Hematopoietic multipotent progenitor cell treated with erythropoietin and hydrocortisone succinate and interleukin-3 and kit ligand, for 4 days (in vitro differentiated cells): ENCODE measurements around the gene GPC4.
"Not testable (repeated sequence)": the region's sequence is repeated elsewhere in the genome, so short reads cannot be mapped to it uniquely, and the experiment has no call there.

Experiments
- DNase-seq: peaks from one replicate; pipeline ENCODE4 v3.0.0-alpha.2; 2015

GPC4 gene

DNA sequence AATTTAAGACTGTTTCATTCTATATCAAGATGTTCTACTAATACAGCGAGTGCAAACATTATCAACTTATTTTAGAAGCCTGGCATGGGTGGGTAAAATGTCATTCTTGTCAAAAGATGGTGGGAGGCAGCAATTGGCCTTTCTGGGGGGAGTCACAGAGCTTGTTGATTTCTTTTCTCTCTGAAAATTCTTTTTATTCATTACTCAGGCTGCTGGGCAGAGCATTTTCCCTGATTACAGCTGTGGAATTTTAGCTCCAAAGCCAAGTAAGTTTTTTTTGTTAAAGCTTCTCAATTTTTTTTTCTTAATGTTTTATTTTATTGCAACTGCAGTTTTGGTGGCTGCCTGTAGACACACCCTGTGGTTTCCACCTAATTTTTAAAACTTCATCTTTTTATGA lies 50.4 kb downstream of the GPC4 start:
- no peak for DNase-seq

DNA sequence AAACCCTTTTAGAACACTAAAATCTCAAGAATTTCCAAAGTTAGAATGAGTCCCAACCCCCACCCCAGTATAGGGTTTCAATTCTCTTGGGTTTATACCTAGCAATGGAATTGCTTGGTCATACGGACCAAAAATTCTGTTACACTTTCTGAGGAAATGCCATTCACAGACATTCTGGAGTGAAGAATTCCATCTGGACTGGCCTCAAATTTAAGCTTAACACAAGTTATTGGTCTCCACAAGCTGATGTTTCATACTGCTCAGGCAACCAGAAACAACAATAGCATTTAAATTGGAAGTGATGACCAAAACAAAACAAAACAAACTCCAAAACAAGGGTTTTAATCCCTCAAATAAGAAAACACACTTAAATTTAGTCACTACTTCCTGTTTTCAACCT lies 51.1 kb downstream of the GPC4 start:
- no peak for DNase-seq

DNA sequence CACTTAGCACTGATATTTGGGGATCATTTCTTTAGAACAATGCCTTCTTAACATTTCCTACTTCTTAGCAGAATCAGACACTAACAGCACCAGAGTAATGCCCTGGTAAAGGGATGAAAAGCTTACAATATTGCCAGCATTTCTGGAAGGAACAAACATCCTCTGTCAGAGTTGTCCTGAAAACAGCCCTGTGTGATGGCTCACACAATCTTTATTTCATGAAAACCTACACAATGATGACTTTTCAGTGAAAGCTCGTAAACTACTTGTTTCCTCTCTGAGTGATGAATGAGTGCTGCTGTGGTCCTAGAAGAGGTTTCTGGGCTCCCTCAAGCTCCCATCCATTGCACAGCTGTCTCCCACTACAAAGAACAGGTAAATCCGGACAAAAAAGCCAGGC lies 52.8 kb downstream of the GPC4 start:
- DNase-seq: no peak

DNA sequence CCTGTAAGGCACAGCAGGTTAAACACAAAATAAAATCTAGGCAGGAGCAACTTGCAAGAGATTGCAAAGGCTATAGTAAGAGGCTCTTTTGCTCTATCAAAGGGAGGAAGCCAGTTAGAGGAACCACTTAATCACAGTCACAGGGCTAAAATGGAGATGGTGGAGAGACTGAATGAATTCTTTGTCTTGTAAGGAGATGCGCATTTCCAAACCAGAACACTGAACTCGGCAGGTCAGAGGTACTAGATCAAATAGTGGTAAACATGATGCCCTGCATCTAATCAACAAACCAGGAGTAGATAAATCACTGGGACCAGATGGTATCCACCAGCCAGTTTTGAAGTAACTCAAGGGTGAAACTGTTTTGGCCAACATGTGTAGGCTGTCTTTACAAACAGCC lies 55.8 kb downstream of the GPC4 start:
- no peak for DNase-seq

DNA sequence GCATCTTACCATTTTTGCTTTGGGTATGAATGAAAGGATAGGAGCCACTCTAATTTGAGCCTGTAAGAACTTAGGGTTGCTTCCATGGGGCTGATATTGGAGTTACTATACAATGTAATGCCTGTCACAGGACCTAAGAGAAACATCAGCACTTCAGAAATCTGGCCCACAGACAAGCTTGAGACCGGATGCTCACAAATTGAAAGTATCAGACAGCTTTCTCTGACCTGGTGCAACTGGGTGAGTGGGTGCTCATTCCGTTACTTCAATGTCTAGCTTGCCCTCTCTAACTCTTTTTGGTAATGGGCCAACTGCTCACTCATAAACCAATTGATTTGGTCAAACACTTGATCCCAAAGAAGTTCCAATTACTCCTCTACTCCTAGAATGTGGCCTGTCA lies 62.1 kb downstream of the GPC4 start:
- DNase-seq: no peak

DNA sequence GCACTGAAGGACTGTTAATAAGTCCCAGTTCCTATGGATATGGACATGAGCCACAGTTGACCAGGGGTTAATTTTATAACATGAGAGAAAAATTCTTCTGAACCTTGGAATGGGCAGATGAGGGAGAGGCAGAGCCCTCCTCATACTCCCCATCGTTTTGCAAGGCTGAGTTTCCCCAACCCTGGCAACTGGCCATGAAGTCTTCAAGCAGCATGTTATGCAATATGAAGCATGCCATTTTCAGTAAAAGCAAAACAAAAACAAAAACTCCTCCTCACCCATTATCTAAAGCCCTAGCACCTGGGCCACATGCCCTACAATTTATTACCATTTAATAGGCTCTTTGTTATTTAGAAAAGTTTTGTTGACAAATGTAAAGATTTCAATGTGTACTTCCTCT lies 64.5 kb downstream of the GPC4 start:
- DNase-seq: peak; percentile 4

DNA sequence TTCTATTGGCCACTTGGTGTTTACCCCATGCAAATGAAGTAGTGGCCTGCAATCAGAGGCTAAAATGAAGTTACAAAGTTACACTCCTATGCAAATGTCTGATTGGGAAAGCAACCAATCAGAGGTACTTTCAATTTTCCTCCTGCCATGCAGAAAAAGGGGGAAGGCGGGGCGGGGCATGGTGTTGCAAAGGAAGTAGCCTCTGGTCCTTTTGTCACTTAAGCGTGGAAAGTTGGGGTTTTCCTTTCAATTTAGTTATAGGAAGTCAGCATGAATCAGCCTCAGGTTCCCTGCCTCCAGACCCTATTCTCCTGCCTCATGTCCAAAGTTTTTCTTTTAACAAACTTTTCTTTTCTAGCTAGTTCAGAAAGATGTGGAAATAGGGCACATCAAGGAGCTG lies 69.3 kb downstream of the GPC4 start:
- DNase-seq: no peak

DNA sequence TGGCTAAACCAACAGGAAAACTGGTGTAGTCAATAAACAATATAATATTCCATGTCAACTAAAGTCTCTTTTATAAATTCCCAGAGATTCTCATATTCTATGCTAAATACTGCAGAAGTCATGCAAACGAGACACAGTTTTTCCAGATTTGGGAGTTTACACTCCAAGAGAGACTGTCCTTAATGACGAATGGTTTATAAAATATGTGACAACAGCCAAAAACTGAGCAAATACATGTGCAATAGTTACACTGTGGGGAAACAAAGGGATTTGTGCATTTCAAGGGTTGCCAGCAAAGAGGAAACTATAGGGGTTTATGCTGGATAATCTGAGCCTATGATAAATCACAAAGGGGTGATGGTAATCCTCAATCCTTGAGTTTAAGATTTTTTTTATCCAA lies 75.7 kb downstream of the GPC4 start:
- DNase-seq: no peak

DNA sequence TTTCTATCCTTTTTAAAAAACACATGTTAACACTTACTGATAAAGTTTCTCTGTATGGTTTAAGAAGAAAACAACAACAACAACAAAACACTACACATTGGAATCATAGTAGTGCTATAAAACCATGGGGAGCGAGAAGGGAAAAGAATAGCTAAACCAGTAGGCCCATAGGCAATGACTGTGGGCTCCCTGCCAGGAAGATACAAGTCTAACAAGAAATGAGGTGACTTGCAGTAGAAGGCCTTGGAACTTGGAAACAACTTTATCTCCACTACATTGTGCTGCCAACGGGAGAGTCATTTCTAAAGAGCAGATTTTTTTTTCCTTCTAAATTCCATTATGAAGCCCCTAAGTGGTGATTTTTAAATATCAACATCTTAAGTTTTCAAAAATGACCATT lies 78.0 kb downstream of the GPC4 start:
- DNase-seq: no peak

DNA sequence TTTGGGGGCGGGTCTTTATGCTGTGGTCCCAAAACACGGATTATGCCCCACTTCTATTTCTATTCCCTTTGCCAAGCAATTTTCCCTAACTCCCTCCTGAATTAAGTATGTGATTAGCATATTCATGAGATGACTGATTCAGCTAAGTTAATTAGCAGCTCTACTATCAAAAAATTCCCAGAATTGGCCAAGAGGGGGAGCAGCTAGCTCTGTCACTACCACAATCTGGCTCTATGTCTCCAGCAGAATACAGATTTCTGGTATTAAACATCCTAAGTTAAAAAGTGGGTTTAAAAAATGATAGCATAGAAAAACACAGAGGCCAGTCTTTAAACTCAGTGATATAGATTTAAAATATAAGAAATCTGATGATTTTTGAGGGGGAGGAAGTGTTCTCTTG lies 80.3 kb downstream of the GPC4 start:
- peak; percentile 54 for DNase-seq

DNA sequence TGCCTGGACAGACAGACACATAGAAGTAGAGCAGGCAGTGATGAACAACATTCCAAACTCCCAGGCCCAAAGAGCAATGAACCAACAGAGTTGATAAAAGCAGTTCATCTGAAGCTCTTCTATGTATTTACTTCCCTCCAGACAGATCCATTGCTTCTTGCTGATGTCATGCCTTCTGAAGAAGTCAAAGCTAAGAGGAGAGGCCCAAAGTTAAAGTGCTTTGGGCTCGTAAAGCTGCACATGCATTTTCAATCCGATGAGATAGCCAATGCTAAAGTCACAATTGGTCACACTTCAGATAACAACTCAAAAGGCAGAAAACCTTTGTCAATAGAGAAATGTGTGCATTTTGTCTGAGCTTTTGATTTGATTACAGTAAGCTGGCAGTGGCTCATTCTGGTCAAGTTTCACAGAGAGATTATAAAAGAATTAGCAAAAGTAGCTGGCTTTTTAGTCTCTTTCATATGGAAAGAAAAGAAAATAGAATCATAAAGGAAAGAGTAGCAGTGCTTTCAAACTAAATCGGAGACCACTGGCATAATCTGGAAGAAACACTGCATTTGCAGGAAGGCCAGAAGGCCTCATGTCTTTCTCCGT lies 82.0 kb downstream of the GPC4 start:
- DNase-seq: no peak

DNA sequence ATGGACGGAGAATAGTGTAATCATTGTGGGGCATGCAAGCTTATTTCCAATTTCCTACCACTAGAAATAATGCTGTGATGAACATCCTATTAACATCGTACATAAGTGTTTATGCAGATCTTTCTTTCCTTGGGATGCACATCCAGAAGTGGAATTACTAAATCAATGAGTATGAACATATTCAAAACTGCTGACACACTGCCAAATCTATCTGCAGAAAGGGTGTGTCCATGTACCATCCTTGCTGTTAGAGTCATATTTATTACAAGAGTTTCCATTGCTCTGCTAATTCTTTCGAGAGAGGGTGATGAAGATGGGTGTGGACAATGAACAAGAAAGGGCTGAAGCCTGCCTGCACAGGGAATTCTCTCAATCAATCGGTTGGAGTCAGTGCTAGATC lies 82.6 kb downstream of the GPC4 start:
- DNase-seq: no peak

DNA sequence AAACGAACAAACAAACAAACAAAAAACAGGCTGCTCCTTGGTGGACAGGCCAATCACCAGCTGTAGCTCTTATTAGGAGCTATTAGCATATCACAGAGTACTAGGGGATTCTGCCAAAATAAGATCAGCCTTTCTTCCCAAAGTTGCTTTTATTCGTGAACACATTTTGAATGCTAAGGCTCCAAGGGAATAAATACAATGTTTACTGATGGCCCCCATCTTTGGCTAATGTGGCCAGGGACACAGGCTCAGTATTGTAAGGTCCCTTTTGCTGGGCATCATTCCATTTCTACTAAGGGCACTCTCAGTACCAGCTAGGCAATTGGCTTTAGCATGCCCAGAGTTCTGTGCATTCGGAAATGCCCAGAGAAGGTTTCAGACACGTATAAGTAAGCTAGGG lies 84.3 kb downstream of the GPC4 start:
- no peak for DNase-seq

DNA sequence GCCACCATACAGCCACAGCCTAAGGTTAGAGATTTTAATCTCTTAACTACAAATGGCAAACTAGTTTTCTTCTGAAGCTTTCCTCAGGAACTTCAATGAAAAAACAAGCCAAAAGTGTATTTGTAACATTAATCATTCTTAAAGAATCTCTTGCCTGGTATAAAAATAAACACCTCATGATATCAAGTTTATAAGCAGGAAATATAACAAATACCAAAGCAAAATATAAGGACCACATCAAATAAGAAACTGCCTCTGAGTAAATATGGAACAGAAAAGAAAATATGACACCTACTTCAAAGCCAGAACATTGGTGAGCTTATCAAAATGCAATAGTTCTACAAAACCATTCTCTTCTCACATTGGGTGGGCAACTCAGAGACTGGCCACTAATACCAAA lies 89.9 kb downstream of the GPC4 start:
- no peak for DNase-seq

DNA sequence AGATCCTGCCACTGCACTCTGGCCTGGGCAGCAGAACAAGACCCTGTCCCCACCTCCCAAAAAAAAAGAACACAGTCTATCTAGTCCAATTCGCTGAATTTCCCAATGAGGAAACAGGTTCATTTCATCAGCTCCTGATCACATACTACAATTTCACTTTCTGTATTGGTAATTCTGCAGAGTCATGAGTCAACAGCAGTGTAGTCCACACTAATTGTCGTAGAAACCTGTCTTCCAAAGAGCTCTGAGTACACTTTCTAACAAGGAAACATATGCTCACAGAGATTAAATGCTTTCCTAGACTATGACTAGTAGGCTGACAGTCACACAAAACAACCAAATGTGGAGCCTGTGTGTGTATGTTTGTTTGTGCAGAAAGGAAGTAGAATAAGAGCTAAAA lies 91.9 kb downstream of the GPC4 start:
- peak; percentile 30 for DNase-seq

DNA sequence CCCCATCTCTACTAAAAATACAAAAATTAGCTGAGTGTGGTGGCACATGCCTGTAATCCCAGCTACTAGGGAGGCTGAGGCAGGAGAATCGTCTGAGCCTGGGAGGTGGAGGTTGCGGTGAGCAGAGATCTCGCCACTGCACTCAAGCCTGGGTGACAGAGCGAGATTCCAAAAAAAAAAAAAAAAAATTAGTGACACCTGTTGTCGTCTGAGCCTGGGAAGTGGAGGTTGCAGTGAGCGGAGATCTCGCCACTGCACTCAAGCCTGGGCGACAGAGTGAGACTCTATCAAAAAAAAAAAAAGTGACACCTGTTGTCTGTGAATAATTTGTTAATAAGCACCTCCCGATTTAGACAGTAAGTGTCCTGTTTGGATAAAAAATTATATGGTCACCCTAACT lies 93.0 kb downstream of the GPC4 start:
- DNase-seq: not testable (repeated sequence)

DNA sequence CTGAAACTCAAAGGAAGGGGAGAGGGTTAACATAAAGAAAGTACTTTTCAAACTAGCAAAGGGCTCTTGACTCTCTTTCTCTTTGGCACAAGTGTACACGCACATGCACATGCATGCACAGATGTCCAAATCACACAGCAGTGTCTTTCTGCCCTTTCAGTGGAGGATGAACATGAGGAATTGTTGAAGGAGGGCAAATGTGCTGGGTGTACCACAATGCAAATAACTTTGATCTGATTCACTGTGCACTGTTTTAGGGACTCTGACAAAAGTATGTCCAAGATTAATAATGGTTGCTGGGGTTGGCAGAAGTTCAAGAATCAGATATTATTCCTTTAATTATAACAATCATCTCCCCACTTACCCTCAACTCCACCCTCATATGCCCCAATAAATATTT lies 93.8 kb downstream of the GPC4 start:
- DNase-seq: no peak

DNA sequence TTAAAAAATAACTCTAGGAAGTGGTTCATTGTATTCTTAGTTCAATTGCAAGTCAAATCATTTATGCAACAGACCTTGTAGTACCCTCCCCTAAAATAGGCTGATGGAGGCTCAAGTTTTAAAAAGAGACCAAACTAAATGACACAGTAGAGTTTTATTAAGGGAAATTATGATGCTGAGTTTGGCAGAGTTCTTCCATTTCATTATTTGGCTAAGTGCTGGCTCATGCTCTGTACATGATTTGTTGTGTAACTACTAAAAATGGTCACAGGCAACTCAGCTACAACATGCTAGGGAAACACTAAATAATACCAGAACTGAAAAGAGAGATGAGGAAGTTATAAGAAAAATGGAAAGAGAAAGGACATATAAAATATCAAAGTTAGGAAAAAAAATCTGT lies 101.0 kb downstream of the GPC4 start:
- no peak for DNase-seq

DNA sequence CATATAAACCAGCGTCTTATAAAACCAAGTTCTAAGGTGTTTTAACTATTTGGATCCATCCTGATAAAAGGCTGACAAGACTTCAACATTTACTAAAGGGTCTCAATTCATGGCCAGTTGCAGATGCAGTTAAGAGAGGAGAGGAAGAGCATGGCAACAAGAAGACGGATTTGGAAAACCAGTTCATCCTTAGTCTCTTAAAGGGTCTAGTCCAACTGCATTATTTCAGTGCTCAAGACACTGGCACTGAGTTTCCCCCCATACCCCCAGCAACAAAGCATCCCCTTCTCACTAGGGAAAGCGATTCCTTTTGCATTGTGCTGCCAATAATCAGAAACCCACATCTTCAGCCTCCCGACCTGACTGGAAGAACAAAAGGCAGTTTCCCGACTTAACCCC lies 106.8 kb downstream of the GPC4 start:
- no peak for DNase-seq

DNA sequence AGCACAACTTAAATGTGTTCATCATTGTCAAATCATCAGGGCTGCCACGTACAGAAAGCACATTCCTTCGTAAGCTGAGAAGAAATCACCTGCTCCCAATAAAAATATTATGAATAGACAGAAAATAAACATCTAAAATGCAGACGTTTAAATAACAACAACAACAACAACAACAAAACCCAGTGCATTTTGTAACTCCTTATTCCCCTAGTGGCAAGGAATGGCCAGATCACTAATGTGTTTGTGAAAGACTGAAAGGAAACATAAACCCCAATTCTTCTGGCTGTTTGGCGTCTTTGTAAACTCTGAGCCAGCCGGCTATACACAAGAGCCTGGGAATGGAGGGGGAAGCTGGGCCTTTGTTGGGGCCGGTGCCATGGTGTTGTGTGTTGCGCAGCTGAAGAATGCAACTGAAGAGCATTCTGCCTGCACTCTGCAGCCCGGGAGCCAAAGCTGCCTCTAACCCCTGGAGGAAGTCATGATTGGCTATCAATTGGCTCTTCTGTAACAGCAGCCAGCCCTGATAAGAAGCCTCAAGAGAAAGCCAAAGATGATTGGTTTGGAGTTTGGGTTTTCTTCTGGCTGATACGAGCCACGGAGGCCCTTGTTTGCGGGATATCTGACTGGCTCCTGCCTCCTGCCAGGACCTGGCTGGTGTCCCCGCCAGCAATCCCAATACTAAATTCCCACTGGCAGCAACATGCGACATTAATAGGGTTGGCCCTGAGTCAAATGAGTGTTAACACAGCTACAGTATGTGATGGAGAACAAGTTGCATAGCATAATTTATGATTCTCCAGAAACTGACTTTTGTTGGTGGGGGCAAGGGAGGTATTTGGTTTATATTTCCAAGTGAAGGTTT lies 107.4 kb downstream of the GPC4 start:
- DNase-seq: peak; percentile 47

DNA sequence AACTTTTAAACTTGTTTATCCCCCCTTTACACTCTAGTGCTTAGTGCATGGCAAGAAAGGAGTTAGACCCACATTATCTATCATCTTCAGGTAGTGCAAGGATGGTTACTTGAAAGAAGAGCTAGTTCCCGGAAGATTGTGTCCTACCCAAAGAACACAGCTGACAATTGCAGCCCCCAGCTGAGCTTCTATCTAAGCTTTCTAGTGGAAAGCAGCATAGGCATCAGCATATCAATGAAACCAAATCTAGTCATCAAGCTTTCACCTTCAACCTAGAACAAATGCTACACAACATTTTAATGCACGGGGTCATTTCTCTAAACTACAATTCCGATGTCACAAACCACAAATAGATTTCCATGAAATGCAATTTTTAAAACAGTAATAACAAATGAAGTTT lies 108.2 kb downstream of the GPC4 start:
- no peak for DNase-seq

DNA sequence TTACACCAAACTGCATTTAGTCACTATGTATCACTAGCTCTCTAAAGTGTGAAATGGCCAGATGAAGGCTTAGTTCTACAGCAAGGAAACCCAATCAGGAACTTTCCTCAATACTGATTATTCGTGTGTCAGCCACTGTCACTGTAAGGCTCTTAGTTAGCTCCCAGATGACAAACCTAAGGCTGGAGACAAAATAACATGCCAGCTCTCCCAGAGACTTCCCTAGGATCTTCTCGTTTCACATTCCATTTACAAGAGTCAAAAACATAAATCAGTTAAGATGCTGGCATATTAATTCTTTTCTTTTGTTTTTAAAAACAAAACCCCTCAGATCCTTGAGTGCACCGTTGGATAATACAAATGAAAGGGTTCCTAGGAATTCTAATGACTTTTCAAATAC lies 109.0 kb downstream of the GPC4 start:
- no peak for DNase-seq

DNA sequence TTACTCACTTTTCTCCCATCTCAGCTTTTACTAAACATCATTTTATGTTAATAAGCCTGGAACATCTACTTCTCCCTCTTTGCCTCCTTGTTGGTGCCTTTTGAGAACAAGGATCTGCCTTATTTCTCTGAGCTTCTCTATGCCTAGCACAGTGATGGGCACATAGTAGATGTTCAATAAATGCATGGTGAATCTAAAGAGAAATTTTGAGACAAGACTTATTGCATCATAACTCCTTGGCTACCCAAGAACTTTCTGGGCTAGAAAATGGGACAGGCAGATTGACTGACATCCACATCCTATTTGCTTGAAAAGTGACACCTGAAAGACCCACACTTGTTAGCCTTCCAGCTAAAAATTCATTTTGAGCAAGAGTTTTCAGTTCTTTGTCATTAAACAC lies 109.9 kb downstream of the GPC4 start:
- DNase-seq: no peak

DNA sequence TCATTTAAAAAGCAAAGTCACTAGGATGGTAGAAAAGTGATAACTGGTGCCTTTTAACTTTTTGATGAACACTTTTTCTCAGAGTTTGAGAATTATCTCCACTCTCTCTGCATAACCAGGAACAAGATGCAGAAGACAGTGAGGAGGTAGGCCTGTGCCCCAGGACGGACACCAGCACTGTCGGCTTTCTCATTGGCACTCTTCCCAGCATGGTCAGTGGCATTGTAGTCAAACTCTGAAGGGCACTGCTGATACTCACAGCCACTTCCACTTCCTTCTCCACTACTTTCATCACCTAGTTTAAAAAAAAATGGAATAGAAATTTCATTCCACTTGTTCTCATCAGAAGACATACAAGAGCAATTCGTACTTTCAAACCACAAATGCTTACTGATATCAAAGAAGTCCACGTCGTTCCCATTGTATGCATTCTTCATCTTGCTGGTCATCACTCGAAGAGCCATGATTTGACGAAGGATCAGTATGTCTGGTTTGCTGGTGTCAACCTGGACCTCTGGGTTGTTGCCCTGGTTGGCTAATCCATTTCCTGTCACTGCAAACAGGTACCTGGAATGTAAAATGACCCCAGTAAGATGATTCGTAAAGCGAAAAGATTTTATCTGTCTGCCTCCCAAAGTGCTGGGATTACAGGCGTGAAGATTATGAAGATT lies 112.4 kb downstream of the GPC4 start:
- DNase-seq: no peak
